ENCODE data around the gene KLLN.

- TF ChIP-seq SUZ12 (IDR thresholded peaks at IDR 0.05; ENCODE audit: extremely low read depth, insufficient read depth, insufficient read length) (no peak), YY1 (IDR thresholded peaks at IDR 0.05; ENCODE audit: insufficient read depth, insufficient read length) (no peak)
Measured at GRCh38 chr10:87816163-87816897, 47.0 kb downstream of the KLLN start.

All from NT2/D1 (cell line).